ENCODE data around the gene MINDY1.

- TF ChIP-seq CTCF (IDR thresholded peaks at IDR 0.05) (no peak), ZFX (IDR thresholded peaks at IDR 0.05; ENCODE audit: borderline replicate concordance) (no peak)
These were observed 41.1 kb downstream of the MINDY1 start for GRCh38 chr1:150965605-150966004.
